AG09319 (cell line): Measurements from ENCODE around the gene FMN2.

Experiments
- DNase-seq: peaks from one replicate; pipeline ENCODE4 v3.0.0-alpha.2; 2010; ENCODE audit warnings: low read depth; ENCODE audit errors: extremely low read depth
- CTCF ChIP-seq: IDR thresholded peaks from 2 replicates; pipeline ENCODE4 v1.5.1; 2011; ENCODE audit warnings: low read depth, mild to moderate bottlenecking, inconsistent platforms, low read length, moderate library complexity

Gene FMN2

GRCh38 chr1:240068961-240069360 lies 22.7 kb upstream of the FMN2 start:
- no peak for DNase-seq
- no peak for TF ChIP-seq CTCF

GRCh38 chr1:240070188-240070587 lies 21.5 kb upstream of the FMN2 start:
- no peak for DNase-seq
- no peak for TF ChIP-seq CTCF

- TF ChIP-seq CTCF: no peak; the same call in none of the 2 replicates
- no peak for DNase-seq
Observed at GRCh38 chr1:240073097-240073496, 18.6 kb upstream of the FMN2 start.

GRCh38 chr1:240074422-240074821 lies 17.3 kb upstream of the FMN2 start:
- no peak for DNase-seq
- TF ChIP-seq CTCF: no peak

- TF ChIP-seq CTCF: no peak
- no peak for DNase-seq
Observed at GRCh38 chr1:240074908-240075307, 16.8 kb upstream of the FMN2 start.

- no peak for TF ChIP-seq CTCF
- DNase-seq: no peak
Observed at GRCh38 chr1:240084337-240084736, 7.3 kb upstream of the FMN2 start.

- no peak for DNase-seq
- TF ChIP-seq CTCF: no peak
Observed at GRCh38 chr1:240084749-240085148, 6.9 kb upstream of the FMN2 start.
